H9 (cell line): ENCODE data around the gene VENTX. TPM values are rescaled to one million over a fixed set of nuclear protein-coding genes. Genes with fewer than 3 reads are reported as not detected.
A peak's percentile ranks its signal among the peaks of the same experiment; 100 is the strongest.

Source experiments
- DNase-seq: peaks from one replicate; pipeline ENCODE4 v3.0.0-alpha.2; 2017
- H2AFZ ChIP-seq: one replicate; pipeline ENCODE4 v1.6.1; 2013; ENCODE audit warnings: mild to moderate bottlenecking, low read length, control low read depth, moderate library complexity
- H2AK5ac ChIP-seq: 2 replicates; pipeline ENCODE4 v1.6.1; 2013; ENCODE audit warnings: low read length, control low read depth, mixed read lengths; ENCODE audit not compliant: insufficient read length
- H2BK120ac ChIP-seq: one replicate; pipeline ENCODE4 v1.6.1; 2013; ENCODE audit warnings: low read depth, mild to moderate bottlenecking, low read length, control low read depth, inconsistent platforms; ENCODE audit not compliant: poor library complexity, severe bottlenecking
- H2BK12ac ChIP-seq: 2 replicates; pipeline ENCODE4 v1.6.1; 2013; ENCODE audit warnings: low read length, control low read depth, mixed read lengths, low read depth; ENCODE audit not compliant: insufficient read length
- H2BK15ac ChIP-seq: 2 replicates; pipeline ENCODE4 v1.6.1; 2013; ENCODE audit warnings: low read depth, low read length, control low read depth
- H2BK20ac ChIP-seq: one replicate; pipeline ENCODE4 v1.6.1; 2013; ENCODE audit warnings: low read depth, mild to moderate bottlenecking, low read length, control low read depth, inconsistent platforms; ENCODE audit not compliant: poor library complexity, severe bottlenecking
- H2BK5ac ChIP-seq: 2 replicates; pipeline ENCODE4 v1.6.1; 2013; ENCODE audit warnings: low read length, control low read depth, mixed read lengths; ENCODE audit not compliant: insufficient read length
- H3K14ac ChIP-seq: 2 replicates; pipeline ENCODE4 v1.6.1; 2013; ENCODE audit warnings: low read length, control low read depth; ENCODE audit not compliant: insufficient read depth
- H3K18ac ChIP-seq: 2 replicates; pipeline ENCODE4 v1.6.1; 2013; ENCODE audit warnings: low read depth, mild to moderate bottlenecking, mixed read lengths, low read length, control low read depth; ENCODE audit not compliant: insufficient read length
- H3K23ac ChIP-seq: 2 replicates; pipeline ENCODE4 v1.6.1; 2013; ENCODE audit warnings: low read length, control low read depth, mixed read lengths, low read depth; ENCODE audit not compliant: insufficient read length
- H3K23me2 ChIP-seq: 2 replicates; pipeline ENCODE4 v1.6.1; 2013; ENCODE audit warnings: low read depth, mild to moderate bottlenecking, mixed read lengths, low read length, control low read depth; ENCODE audit not compliant: insufficient read length, poor library complexity, severe bottlenecking
- H3K27ac ChIP-seq: 2 replicates; pipeline ENCODE4 v1.5.1; 2013; ENCODE audit warnings: low read length, control low read depth, mixed read lengths, low read depth; ENCODE audit not compliant: insufficient read length
- H3K27me3 ChIP-seq: 2 replicates; pipeline ENCODE4 v1.6.1; 2013; ENCODE audit warnings: low read length, control low read depth, inconsistent platforms; ENCODE audit not compliant: insufficient read depth
- H3K4ac ChIP-seq: 2 replicates; pipeline ENCODE4 v1.6.1; 2013; ENCODE audit warnings: low read depth, mild to moderate bottlenecking, control low read depth, inconsistent platforms, low read length, moderate library complexity
- H3K4me1 ChIP-seq: 2 replicates; pipeline ENCODE4 v1.6.1; 2013; ENCODE audit warnings: low read length, control low read depth, inconsistent platforms; ENCODE audit not compliant: insufficient read depth
- H3K4me2 ChIP-seq: 2 replicates; pipeline ENCODE4 v1.6.1; 2013; ENCODE audit warnings: low read length, control low read depth, mixed read lengths; ENCODE audit not compliant: insufficient read length, insufficient read depth
- H3K56ac ChIP-seq: 2 replicates; pipeline ENCODE4 v1.6.1; 2013; ENCODE audit warnings: low read depth, mild to moderate bottlenecking, mixed read lengths, low read length, control low read depth; ENCODE audit not compliant: insufficient read length
- H3K79me1 ChIP-seq: 2 replicates; pipeline ENCODE4 v1.6.1; 2013; ENCODE audit warnings: low read depth, mild to moderate bottlenecking, moderate library complexity, low read length, control low read depth, inconsistent platforms; ENCODE audit not compliant: insufficient read depth, poor library complexity, severe bottlenecking
- H3K79me2 ChIP-seq: 2 replicates; pipeline ENCODE4 v1.6.1; 2013; ENCODE audit warnings: low read length, control low read depth, inconsistent platforms; ENCODE audit not compliant: insufficient read depth
- H3K9ac ChIP-seq: 2 replicates; pipeline ENCODE4 v1.6.1; 2013; ENCODE audit warnings: low read length, control low read depth, mixed read lengths; ENCODE audit not compliant: insufficient read length; ENCODE audit errors: extremely low read depth
- H3K9me3 ChIP-seq: one replicate; pipeline ENCODE4 v1.6.1; 2013; ENCODE audit warnings: low read depth, low read length, inconsistent platforms; ENCODE audit not compliant: control insufficient read depth
- H3T11ph ChIP-seq: one replicate; pipeline ENCODE4 v1.6.1; 2013; ENCODE audit warnings: mild to moderate bottlenecking, low read length, control low read depth, inconsistent platforms
- H4K20me1 ChIP-seq: one replicate; pipeline ENCODE4 v1.6.1; 2013; ENCODE audit not compliant: control insufficient read depth, insufficient read length, insufficient read depth
- H4K5ac ChIP-seq: 2 replicates; pipeline ENCODE4 v1.6.1; 2013; ENCODE audit warnings: low read depth, mild to moderate bottlenecking, mixed read lengths, low read length, control low read depth; ENCODE audit not compliant: insufficient read length
- H4K8ac ChIP-seq: replicated peaks from 2 replicates; pipeline ENCODE4 v1.6.1; 2013; ENCODE audit warnings: low read length, control low read depth, mixed read lengths, low read depth; ENCODE audit not compliant: insufficient read length
- H4K91ac ChIP-seq: 2 replicates; pipeline ENCODE4 v1.6.1; 2013; ENCODE audit warnings: low read depth, mild to moderate bottlenecking, moderate library complexity, mixed read lengths, low read length, control low read depth; ENCODE audit not compliant: insufficient read length
- H3K27ac Mint-ChIP-seq, 3 experiments: 2 replicates in 2 of 3; 3 replicates in 1 of 3; pipeline ENCODE4 v1.8.0; 2020 to 2021; ENCODE audit warnings: mixed read lengths in 3 of 3, mild to moderate bottlenecking in 1 of 3, moderate library complexity in 1 of 3
- H3K27me3 Mint-ChIP-seq: 2 replicates; pipeline ENCODE4 v1.8.0; 2021; ENCODE audit warnings: low read depth, mild to moderate bottlenecking, moderate library complexity, mixed read lengths
- H3K36me3 Mint-ChIP-seq, 3 experiments: 2 replicates in 2 of 3; 3 replicates in 1 of 3; pipeline ENCODE4 v1.8.0; 2020 to 2021; ENCODE audit warnings: low read depth in 3 of 3, mixed read lengths in 3 of 3; ENCODE audit not compliant: insufficient read depth in 1 of 3
- H3K4me1 Mint-ChIP-seq, 2 experiments: 2 replicates each; pipeline ENCODE4 v1.8.0; 2020; ENCODE audit warnings: mixed read lengths in 2 of 2
- H3K4me3 Mint-ChIP-seq, 2 experiments: 2 replicates in 1 of 2; 3 replicates in 1 of 2; pipeline ENCODE4 v1.8.0; 2020 to 2021; ENCODE audit warnings: mild to moderate bottlenecking in 2 of 2, mixed read lengths in 2 of 2, moderate library complexity in 1 of 2
- H3K9me3 Mint-ChIP-seq, 2 experiments: 2 replicates in 1 of 2; 3 replicates in 1 of 2; pipeline ENCODE4 v1.8.0; 2020; ENCODE audit warnings: mild to moderate bottlenecking in 2 of 2, mixed read lengths in 2 of 2, moderate library complexity in 1 of 2
- CTCF ChIP-seq: fragments of 200-600 bp; sonication (generic); conservative IDR thresholded peaks from 3 replicates; pipeline ENCODE4 v1.8.0; 2021; ENCODE audit warnings: antibody characterized with exemption, mild to moderate bottlenecking
- WGBS: extraction: QIAGEN DNeasy Blood & Tissue Kit; methylation state at CpG from one replicate; pipeline ENCODE4 v1.1.7; 2013; ENCODE audit warnings: missing lambda C conversion rate, low lambda C conversion rate, mixed read lengths; ENCODE audit not compliant: insufficient read length; ENCODE audit errors: extremely low coverage; 5-methylcytosine and 5-hydroxymethylcytosine counted together
- total RNA-seq: library from RNA; stranded (reverse); gene quantifications from 2 replicates; pipeline ENCODE4 v1.2.1, GENCODE V29; 2021

Gene VENTX
- total RNA-seq, 1 experiment from 2014 or later: 10.9 TPM

- Histone ChIP-seq H2AFZ (no peak overlapping the region), H3K79me1 (no peaks in the 10 kb centered on the region)
Measured at GRCh38 chr10:133257489-133258065, 19.9 kb downstream of the VENTX start.

More at GRCh38 chr10:133257489-133258065, 19.9 kb downstream of the VENTX start:
- no peak overlapping the region for H4K5ac ChIP-seq
- H3K27me3 Mint-ChIP-seq: peaks cover 3% of the 10 kb centered on the region
- no peak overlapping the region for H4K91ac ChIP-seq
- H3K79me2 ChIP-seq: no peaks in the 10 kb centered on the region
- peak; percentile 79 for DNase-seq
- H3K27me3 ChIP-seq: no peaks in the 10 kb centered on the region
- H3K4me1 ChIP-seq: no peaks in the 10 kb centered on the region
- H4K8ac ChIP-seq: no peak overlapping the region
- peak overlapping the region; percentile 51 to 70 for H3K4me3 Mint-ChIP-seq
- peak overlapping the region; percentile 36 for H3K4me2 ChIP-seq
- H3K14ac ChIP-seq: no peak overlapping the region
- H3K36me3 Mint-ChIP-seq: no peaks in the 10 kb centered on the region
- H2BK120ac ChIP-seq: no peak overlapping the region
- peak; percentile 34; the same call in 2 of the 3 replicates for TF ChIP-seq CTCF
- no CpG with 5 or more reads among the region's 27 CpGs for WGBS
- no peak overlapping the region for H3K4ac ChIP-seq
- peaks cover 7% of the 10 kb centered on the region for H3K23me2 ChIP-seq
- H2BK5ac ChIP-seq: no peak overlapping the region
- H3K56ac ChIP-seq: no peak overlapping the region
- no peak overlapping the region for H2AK5ac ChIP-seq
- H3K27ac ChIP-seq: no peak overlapping the region
- no peak overlapping the region for H3K9ac ChIP-seq
- H2BK20ac ChIP-seq: no peak overlapping the region
- peak overlapping the region in 1 of 3 experiments; percentile 76; a peak in 3 of 7 replicates for H3K27ac Mint-ChIP-seq
- H2BK15ac ChIP-seq: no peak overlapping the region
- no peak overlapping the region for H2BK12ac ChIP-seq
- no peak overlapping the region for H3K23ac ChIP-seq
- H3K9me3 Mint-ChIP-seq: no peaks in the 10 kb centered on the region; a peak in 1 of 5 replicates
- peaks cover 11 to 30% of the 10 kb centered on the region in 2 experiments for H3K4me1 Mint-ChIP-seq
- H3K9me3 ChIP-seq: no peaks in the 10 kb centered on the region
- H3T11ph ChIP-seq: no peak overlapping the region
- H3K18ac ChIP-seq: no peak overlapping the region
- no peaks in the 10 kb centered on the region for H4K20me1 ChIP-seq
